HG03135 (cell line): Measurements from ENCODE around the gene CTNNA1.
"Not testable (repeated sequence)": the region's sequence is repeated elsewhere in the genome, so short reads cannot be mapped to it uniquely, and the experiment has no call there.

Source experiments
- ATAC-seq: cut with Tn5 transposase; IDR thresholded peaks from one replicate; pipeline ENCODE4 v1.9.1; 2021; ENCODE audit warnings: mild to moderate bottlenecking, moderate library complexity; ENCODE audit not compliant: unreplicated experiment

CTNNA1 gene, protein sequence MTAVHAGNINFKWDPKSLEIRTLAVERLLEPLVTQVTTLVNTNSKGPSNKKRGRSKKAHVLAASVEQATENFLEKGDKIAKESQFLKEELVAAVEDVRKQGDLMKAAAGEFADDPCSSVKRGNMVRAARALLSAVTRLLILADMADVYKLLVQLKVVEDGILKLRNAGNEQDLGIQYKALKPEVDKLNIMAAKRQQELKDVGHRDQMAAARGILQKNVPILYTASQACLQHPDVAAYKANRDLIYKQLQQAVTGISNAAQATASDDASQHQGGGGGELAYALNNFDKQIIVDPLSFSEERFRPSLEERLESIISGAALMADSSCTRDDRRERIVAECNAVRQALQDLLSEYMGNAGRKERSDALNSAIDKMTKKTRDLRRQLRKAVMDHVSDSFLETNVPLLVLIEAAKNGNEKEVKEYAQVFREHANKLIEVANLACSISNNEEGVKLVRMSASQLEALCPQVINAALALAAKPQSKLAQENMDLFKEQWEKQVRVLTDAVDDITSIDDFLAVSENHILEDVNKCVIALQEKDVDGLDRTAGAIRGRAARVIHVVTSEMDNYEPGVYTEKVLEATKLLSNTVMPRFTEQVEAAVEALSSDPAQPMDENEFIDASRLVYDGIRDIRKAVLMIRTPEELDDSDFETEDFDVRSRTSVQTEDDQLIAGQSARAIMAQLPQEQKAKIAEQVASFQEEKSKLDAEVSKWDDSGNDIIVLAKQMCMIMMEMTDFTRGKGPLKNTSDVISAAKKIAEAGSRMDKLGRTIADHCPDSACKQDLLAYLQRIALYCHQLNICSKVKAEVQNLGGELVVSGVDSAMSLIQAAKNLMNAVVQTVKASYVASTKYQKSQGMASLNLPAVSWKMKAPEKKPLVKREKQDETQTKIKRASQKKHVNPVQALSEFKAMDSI

DNA sequence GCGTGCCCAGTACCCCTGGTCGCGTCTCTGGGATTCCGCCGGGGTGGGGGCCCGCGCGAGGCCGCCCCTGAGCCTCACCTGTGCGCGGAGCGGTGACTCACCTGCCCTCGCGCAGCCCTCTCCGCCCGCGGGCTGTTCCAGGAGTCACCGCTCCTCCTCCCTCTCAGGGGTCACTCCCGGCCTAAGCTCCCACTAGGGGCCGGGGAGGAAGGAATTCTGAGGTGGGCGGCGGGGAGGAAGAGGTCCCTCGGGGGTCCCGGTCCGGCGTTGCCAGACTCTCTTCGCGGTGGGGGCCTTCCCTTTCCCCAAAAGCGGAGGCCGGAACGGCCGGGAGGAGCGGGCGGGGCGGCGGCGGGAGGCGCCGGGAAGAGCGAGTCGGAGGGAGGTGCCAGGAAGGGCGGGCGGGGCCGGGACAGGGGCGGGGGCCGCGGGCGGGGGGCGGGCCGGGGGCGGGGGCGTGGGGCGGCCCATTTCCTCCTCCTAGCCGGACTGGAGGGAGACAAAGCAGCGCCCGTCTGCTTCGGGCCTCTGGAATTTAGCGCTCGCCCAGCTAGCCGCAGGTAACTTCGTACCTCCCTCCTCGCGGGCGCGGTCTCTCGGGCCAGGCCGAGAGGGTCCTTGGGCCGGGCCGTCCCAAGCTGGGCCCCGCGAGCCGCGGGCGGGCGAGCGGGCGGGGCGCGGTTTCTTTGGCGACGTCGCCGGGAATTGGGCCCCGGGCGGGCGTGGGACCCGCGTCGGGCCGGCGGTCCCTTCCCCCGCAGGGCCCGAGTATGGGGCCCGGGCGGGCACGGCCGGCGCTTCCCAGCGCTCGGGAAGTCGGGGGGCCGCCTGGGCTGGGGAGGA is at the start of gene CTNNA1:
Gene CTNNA1 (plus strand): TSS at position 475 of the 843 bp plus-strand sequence. CDS start 28,500 bp downstream, outside the sequence.
- ATAC-seq: peak; percentile 52

DNA sequence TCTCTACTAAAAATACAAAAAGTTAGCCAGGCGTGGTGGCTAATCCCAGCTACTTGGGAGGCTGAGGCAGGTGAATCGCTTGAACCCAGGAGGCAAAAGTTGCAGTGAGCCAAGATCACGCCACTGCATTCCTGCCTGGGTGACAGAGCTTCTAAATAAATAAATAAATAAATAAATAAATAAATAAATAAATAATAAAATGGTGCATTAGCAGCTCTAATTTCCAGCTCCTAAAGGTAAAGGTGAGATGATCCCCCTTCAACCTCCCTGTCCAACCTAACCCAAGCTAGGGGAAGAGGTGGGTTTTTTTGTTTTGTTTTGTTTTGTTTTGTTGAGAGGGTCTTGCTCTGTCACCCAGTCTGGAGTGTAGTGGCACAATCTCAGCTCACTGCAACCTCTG is 49.4 kb upstream of the CTNNA1 start:
- ATAC-seq: not testable (repeated sequence)

DNA sequence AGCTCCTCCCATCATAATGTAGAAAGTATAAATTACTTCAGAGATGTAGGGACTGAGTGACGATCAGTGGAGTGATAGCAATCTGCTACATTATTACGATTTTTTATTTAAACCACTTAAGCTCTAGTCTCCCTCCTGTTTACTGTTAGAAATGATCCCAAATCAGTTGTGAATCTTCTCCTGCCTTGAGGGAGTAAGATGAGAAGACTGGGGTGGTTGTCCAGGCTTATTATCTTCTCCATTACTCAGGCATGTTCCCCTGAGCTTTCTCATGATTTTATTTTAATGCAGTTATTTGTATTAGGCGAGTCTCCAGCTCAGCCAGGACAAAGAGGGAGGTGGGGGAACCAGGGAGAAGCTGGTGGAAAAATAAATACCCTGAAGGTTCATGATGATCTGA is 48.2 kb upstream of the CTNNA1 start:
- ATAC-seq: no peak

DNA sequence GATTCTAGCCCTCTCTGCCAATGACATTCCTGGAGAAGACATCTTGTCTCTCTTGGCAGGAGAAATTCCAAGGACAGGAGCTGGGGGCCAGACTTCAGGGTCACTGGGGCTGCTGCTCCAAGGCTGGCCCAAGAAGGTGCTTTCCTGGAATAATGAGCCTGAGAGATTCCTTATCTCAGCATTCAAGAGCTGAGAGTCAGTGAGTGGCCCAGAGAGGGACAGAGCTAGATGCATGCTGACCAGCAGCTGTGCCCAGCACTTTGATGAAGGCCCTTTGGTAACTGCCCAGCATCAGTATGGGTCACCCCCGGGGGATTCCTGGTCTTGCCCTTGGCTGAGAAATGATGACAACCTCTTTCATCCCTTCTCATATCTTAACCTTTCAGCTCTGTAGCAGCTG is 47.7 kb upstream of the CTNNA1 start:
- no peak for ATAC-seq

DNA sequence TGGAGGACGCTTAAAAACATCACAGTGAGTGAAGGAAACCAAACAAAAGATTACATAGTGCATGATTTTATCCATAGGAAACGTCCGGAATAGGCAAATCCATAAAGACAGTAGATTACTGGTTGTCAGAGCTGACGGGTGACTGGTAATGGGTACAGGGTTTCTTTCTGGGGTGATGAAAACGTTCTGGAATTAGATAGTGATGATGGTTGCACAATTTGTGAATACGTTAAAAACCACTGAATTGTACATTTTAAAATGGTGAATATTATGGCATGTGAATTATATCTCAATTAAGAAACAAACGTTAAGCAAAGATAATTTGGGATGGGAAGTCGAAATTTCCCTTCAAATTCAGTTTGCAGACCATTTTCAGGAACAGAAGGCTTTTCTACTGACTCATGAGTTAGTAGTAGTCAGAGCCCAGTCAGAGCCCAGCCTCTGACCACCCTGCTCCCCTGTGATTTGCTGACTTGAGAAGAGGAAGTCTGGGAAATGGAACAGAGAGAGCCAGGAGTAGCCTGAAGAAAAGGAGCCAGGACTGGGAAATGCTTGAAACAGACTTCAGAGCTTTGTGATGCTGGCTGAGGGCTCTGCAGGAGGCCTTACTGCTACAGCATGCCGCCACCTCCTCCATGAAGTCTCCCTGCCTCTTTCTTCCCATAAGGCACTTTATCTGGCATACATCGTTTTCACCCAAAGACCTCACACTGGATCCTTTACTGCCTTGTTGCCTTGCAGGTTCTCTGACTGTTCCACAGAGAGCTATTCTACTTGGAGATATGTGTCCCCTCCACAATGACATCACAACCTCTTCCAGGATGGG is 46.4 kb upstream of the CTNNA1 start:
- no peak for ATAC-seq

DNA sequence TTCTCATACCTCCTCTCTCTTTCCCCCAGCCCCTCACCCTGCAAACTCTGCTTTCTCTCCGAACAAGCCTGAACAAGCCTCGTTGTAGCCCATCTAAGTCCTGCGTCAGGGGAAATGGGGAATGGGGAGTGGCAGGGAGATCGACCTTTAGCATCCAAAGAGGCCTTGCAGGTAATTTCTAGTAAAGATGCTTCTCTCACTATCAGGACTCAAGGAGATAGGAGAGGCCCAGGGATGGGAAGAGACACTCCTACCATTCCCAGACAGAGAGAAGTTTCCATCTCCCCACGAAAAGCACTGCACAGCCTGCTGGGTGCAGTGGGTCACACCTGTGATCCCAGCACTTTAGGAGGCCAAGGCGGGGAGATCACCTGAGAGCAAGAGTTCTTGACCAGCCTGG is 44.4 kb upstream of the CTNNA1 start:
- no peak for ATAC-seq

DNA sequence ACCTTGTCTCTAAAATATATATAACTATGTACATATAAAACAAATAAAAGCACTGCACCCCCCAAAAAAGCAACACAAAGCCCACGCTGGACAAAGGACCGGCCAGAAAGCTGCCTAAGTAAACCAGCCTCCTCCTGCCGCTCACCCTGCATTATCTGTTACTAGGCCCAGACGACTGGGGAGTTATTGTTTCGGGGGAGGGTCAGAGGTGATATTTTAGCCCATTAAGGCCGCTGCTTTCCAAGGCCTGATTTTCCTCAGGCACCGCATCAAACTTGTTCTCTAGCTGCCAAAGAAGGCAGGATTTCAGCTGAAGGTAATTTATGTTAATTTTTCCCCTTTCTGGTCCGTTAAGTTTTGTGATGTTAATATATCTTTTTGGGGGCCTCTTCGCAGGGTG is 44.0 kb upstream of the CTNNA1 start:
- ATAC-seq: no peak

DNA sequence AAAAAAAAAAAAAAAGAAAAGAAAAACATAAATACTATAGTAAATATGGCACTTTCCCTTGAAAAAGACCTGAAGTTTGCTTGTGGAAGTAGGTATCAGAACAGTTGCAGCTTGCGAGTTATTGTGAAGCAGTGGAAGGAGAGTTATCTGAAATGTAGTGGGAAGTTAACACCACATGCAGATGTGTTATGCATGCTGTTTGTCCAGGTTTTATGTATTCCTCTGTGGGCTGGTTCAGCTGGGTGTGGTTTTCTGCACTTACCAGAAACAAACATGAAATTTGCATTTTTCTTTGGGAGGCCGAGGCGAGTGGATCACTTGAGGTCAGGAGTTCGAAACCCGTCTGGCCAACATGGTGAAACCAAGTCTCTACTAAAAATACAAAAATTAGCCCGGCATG is 42.1 kb upstream of the CTNNA1 start:
- no peak for ATAC-seq

DNA sequence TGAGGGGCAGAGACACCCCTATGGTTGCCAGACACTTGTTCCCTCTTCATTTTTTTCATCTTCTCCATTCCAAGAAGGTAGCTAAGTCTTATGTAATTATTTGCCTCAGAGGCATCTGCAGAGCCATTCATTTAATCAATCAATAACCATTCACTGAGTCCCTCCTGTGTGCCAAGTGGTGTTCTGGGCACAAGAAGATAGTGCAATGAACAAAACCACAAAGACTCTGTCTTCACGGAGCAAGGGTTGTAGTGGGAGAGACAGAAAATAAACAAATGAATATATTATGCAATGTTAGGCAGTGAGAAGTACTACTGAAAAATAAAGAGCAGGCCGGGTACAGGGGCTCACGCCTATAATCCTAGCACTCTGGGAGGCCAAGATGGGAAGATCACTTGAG is 41.4 kb upstream of the CTNNA1 start:
- no peak for ATAC-seq

DNA sequence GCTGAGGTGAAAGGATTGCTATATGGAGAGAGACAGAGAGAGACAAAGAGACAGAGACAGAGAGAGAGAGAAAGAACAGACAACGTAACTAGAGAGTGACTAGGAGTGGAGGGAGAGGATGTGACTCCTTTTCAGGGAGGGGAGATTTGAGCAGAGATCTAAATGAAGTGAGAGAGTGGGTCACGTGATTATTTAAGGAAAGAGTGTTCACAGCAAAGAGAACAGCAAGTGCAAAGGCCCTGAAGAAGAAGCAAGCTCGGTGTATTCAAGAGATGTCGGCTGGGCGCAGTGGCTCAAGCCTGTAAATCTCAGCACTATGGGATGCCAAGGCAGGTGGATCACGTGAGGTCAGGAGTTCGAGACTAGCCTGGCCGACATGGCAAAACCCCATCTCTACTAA is 40.9 kb upstream of the CTNNA1 start:
- ATAC-seq: no peak

DNA sequence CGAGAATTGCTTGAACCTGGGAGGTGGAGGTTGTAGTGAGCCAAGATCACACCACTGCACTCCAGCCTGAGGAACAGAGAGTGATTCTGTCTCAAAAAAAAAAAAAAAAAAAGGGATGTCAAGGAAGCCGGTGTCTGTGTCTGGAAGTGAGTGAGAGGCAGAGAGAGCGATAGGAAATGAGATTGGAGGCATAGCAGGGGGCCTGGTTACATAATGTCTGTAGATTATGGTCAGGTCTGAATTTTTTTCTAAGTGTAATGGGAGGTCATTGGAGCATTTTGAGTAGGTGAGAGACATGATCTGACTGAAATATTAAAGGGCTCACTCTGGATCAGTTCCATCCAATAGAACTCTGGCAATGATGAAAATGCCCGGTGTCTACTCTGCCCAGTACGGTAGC is 40.4 kb upstream of the CTNNA1 start:
- ATAC-seq: no peak

DNA sequence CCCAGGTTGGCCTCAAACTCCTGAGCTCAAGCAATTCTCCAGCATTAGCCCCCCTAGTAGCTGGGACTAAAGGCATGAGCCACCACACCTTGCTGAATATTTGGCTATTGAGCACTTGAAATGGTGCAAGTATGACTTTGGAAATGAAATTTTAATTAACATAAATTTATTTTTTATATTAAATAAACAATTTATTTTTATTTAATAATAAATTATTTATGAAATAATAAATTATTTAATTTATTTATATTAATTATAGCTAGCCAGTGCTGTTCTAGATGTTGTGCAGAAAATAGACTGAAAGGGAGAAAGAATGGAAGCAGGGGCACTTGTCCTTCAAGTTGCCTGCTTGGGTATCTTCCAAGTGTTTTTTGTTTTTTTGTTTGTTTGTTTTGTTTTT is 40.0 kb upstream of the CTNNA1 start:
- ATAC-seq: no peak

DNA sequence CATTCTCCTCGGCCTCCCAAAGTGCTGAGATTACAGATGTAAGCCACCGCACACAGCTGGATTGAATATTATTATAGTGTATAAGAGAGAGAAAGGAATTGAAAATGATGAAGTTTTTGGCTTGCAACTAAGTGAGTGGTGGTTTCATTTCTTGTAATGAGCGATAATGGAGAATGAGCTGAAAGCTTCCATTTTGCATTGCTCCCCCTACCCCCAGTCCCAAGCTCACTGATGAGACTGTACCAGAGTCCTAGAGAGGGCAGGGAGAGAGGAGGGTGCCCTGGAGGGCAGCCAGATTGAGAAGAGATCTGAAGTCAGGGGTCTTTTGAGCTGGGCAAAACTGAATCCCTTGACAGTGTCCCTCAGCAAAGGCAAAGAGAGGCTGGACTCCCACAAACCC is 38.5 kb upstream of the CTNNA1 start:
- ATAC-seq: no peak

DNA sequence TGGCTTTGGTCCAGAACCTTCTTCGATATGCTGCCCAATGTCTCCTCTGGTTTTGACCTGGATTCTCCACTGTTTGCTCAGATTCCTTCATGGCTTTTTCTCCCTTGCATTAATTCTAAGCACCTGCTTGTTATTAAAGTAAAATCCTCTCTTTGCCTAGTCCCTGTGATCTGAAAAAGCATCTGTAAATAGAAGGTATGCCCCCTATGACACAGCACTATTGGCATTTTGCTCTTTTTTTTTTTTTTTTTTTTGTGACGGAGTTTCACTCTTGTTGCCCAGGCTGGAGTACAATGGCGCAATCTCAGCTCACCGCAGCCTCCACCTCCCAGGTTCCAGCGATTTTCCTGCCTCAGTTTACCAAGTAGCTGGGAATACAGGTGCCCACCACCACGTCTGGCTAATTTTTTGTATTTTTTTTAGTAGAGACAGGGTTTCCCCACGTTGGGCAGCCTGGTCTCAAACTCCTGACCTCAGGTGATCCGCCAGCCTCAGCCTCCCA is 37.2 kb upstream of the CTNNA1 start:
- not testable (repeated sequence) for ATAC-seq

DNA sequence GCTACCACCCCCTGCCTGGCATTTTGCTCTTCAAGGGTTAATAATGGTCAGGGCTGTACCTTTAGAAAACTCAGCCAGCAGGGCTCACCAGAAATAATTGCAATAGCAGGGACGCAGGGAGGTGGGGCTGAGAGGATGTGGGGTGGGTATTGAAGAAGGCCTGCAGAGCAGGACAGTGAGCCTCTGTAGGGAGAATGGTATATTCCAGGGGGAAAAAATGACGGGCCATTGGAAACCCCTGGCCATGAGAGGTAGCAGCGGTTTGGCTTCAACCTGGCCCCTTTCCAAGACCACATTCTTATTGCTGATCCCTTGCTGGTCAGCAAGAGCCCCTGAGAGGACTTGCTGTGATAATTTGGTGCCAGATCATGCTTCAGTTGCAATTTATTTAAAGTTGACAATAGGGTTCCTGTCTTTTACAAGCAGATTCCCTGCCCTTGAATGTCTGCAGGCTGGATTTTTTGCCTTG is 36.7 kb upstream of the CTNNA1 start:
- no peak for ATAC-seq

DNA sequence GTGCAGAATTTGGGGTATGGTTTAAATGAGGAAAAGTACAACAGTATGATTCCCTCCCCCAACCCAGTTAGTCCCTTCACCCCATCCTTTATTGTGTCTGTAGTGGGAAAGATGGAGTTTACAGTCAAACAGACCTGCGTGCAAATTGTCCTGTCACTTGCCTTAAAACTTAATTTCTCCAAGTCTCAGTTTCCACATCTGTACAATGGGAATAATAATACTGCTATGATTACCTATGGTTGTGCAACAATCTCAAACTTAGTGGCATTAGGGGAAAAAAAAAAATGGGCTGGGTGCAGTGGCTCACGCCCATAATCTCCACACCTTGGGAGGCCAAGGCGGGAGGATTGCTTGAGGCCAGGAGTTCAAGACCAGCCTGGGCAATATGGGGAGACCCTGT is 35.8 kb upstream of the CTNNA1 start:
- no peak for ATAC-seq

DNA sequence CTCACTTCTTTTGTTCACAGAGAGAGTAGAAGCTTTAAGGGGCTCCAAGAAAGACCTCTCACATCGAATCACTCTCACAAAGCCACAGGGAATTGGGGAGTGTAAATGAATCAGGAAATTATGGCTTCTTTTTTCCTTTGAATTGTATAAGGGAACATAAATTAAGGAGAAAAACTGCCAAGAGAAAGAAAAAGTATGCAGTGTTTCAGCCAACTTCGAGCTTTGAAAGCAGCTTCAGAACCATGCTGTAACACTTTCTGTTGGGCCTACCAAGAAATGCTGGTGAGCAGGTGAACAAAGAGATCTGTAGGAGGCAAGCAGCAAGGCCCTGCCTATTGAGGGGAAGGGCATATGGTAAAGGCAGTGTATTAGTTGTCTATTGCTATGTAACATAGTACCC is 33.4 kb upstream of the CTNNA1 start:
- no peak for ATAC-seq

DNA sequence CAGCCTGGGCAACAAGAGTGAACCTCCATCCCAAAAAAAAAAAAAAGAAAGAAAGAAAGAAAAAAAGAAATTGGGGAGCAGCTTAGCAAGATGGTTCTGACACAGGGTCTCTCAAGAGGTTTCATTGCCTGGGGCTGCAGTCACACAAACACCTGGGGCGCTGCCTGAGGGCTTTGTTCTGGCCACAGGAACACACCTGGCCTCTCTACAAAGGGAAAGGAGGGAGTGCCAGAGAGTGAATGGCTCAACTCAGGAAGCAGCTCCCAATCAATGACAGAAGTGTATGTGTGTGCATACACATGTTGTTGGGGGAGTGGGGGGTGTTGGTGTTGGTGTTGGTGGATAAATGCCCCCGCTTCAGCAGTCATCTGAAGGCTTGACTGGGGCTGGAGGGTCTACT is 32.4 kb upstream of the CTNNA1 start:
- ATAC-seq: no peak

DNA sequence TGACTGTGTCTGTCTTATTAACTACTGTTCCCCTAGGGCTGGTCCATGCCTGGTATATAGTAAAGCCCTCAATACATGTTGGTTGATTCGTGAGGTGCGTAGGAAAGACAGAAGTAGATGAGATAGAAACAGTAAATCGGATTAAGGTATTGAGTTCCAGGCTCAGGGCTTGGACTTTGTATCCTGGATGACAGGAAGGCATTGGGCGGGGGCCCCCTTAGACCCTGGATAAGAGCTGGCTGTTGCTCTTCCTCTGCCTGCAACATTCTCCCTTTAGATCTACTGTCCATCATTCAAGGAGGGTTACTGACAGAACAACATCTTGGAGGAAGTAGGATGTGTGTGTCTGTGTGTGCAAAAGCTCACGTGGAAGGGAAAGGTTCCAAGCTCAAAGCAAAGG is 31.2 kb upstream of the CTNNA1 start:
- no peak for ATAC-seq
